HuH-7.5 (cell line): ENCODE data around the gene TSGA10.
"Not testable (repeated sequence)": the region's sequence is repeated elsewhere in the genome, so short reads cannot be mapped to it uniquely, and the experiment has no call there.

Source experiments
- DNase-seq: peaks from one replicate; pipeline ENCODE4 v3.0.0; 2011; ENCODE audit warnings: low spot score

Gene TSGA10, protein sequence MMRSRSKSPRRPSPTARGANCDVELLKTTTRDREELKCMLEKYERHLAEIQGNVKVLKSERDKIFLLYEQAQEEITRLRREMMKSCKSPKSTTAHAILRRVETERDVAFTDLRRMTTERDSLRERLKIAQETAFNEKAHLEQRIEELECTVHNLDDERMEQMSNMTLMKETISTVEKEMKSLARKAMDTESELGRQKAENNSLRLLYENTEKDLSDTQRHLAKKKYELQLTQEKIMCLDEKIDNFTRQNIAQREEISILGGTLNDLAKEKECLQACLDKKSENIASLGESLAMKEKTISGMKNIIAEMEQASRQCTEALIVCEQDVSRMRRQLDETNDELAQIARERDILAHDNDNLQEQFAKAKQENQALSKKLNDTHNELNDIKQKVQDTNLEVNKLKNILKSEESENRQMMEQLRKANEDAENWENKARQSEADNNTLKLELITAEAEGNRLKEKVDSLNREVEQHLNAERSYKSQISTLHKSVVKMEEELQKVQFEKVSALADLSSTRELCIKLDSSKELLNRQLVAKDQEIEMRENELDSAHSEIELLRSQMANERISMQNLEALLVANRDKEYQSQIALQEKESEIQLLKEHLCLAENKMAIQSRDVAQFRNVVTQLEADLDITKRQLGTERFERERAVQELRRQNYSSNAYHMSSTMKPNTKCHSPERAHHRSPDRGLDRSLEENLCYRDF

DNA sequence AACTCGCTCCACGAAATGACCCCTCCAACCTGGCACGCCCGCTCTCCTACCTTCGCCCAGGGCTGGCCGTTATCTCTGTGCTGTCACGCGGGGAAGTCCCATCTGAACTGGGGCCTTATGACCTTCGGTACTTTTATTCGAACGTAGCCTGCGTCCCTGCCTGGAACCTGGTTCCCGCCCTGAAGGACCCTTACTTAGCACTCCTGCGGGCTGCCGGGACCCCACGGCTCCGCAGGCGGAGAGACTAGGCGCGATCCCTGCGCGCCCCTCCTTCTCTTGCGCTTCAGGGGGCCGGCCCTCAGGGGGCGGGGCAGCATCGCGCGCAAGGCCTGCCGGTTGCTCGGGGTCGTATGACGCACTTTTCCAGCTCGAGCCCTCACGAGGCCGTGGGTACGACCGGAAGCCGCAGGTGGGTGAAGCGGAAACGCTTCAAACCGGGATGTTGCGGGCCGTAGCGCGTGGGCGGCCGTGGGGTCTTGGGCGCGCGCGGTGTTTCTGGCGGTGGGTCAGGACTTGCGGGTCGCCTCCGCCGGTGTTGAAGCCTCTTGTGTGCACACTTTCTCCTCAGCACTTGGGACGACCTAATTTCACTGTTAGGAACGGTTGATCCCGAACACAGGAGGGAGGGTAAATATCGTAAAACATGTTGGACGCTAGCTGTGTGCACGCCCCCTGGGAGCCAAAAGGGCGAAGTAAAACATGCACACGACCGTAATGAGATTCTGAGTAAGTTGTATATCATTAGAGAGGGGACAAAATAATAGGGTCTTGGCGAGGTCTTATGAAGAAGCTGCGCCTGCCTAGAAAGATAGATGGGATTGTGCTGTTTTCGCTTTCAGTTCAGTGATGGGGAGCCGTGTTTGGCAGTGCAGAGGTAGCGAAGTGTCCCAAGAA lies at the start of gene TSGA10, which contains the start of gene LIPT1:
TSS of gene TSGA10 (minus strand) at position 300 of the 894 bp plus-strand sequence. CDS start 45,503 bp downstream, outside the sequence.
TSS of gene LIPT1 (plus strand) at position 325 of the 894 bp plus-strand sequence. CDS start 6,991 bp downstream, outside the sequence.
- DNase-seq: peak; percentile 91

DNA sequence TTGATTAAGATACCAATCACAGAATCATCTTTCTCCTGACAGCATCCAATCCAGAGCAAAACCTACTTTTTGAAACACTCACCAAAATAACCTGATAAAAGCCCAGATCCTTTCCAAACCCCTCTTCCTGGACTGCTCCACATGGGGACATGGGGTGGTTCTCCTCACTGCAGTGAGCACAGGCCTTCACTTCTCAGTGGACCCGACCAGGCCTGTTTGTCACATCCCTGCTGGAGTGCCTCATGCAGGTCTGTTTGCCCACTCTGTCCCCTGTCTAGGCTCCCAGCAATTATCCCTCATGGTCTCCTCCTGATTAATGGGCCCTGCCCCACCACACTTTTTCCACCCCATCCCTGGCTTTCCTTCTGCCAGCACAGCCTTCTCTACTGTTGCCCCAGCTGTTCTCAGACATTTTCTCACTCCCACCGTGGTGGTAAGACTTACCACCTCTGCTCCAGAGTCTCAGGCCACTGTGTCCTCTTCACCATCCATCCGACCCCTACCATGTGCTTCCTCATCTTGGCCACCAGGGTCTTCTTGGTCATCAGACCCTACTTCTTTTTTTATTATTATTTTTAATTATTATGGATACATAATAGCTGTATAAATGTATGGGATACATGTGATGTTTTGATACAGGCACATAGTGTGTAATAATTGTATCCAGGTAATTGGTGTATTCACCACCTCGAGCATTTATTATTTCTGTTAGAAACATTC lies 47.4 kb upstream of the TSGA10 start:
- DNase-seq: no peak

GRCh38 chr2:99200076-99200800 lies 45.5 kb upstream of the TSGA10 start:
- no peak for DNase-seq

DNA sequence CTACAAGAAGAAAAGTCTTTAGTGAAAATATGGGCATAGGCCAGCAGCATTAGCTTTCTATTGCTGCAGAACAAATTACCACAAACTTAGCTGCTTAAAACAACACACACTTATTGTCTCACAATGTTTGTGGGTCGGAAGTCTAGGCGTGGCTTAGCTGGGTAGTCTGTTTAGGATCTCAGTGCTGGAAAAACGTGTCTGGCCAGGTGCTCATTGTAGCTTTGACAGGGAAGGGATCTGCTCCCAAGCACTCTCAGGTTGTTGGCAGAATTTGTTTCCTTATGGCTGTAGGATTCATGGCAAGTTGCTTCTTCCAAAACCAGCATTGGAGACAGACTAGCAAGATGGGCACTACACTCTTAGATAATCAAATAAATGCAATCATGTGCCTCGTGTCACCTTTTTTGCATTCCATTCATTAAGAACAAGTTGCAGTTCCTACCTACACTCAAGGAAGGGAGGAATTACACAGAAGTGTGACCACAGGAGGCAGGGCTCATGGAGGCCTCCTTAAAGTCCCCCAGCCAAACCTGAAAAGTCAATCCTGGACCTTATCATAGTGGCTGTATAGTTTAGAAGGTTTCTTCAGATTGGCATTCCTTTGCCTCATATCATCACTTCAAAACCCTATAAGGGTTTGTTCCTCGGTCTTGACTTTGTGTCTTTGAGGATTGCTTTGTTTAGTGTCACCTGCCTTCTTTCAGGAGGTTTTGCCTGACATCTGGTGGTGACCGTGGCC lies 43.5 kb upstream of the TSGA10 start:
- no peak for DNase-seq

- not testable (repeated sequence) for DNase-seq
Observed at GRCh38 chr2:99192364-99192763, 37.6 kb upstream of the TSGA10 start.

GRCh38 chr2:99190548-99190947 lies 35.8 kb upstream of the TSGA10 start:
- no peak for DNase-seq

- no peak for DNase-seq
Observed at GRCh38 chr2:99188357-99188756, 33.6 kb upstream of the TSGA10 start.

- DNase-seq: no peak
Observed at GRCh38 chr2:99187011-99187410, 32.3 kb upstream of the TSGA10 start.

- DNase-seq: no peak
Observed at GRCh38 chr2:99184811-99185210, 30.1 kb upstream of the TSGA10 start.

- DNase-seq: peak; percentile 22
Observed at GRCh38 chr2:99183025-99183424, 28.3 kb upstream of the TSGA10 start.

GRCh38 chr2:99181624-99182000 lies 26.9 kb upstream of the TSGA10 start:
- no peak for DNase-seq

GRCh38 chr2:99180755-99181623 lies 26.2 kb upstream of the TSGA10 start, which contains the start of the genes MITD1 and MRPL30:
TSS of gene MITD1 (minus strand) at chr2:99181058. CDS start at chr2:99180981, 77 bp downstream.
TSS of gene MRPL30 (plus strand) at chr2:99181184. CDS start at chr2:99186204, 5,020 bp downstream.
- peak; percentile 58 for DNase-seq

- no peak for DNase-seq
Observed at GRCh38 chr2:99171377-99172140, 16.8 kb upstream of the TSGA10 start.

- DNase-seq: no peak
Observed at GRCh38 chr2:99169534-99169933, 14.8 kb upstream of the TSGA10 start.

GRCh38 chr2:99166218-99166617 lies 11.5 kb upstream of the TSGA10 start:
- no peak for DNase-seq

DNA sequence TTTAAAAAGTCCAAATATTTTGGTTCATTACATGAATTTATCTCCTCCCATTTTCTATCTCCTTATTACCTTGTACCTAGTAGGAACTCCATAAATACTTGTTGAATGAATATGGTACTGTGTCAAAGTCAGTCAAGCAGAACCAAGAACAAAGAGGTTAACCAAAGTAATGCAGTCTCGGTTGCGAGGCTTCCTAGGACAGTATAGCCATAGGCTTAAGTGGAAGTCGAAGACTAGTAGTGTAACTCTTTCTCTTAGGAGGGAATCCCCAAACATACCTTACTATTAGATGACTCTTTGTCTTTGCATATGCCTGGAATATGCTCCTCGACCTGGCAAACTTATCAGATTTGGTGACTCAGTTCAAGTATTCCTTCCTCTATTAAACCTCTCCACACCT lies 4.9 kb upstream of the TSGA10 start:
- DNase-seq: no peak

GRCh38 chr2:99158599-99158998 lies 3.9 kb upstream of the TSGA10 start:
- DNase-seq: no peak

DNA sequence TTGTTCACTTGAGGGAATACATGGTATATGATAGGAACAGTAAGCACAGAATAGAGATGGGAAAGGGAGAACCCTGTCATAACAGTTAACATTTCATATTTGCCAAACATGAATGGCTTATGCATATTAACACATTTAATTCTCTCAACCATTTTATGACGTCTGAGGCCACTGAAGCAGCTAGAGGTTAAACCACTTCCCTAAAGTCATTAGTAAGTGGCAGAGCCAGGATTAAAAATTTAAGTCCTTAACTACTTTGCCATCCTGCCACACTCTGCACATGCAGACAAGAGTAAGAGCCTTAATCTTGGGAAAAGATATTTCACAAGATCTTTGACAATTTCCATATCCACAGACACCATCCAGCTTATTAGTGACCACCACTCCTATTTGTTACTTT lies 2.1 kb upstream of the TSGA10 start:
- DNase-seq: no peak
